AG09319 (cell line): ENCODE data around the gene ATAD3C.
"Not testable (repeated sequence)": the region's sequence is repeated elsewhere in the genome, so short reads cannot be mapped to it uniquely, and the experiment has no call there.

Experiments used
- DNase-seq: peaks from one replicate; pipeline ENCODE4 v3.0.0-alpha.2; 2010; ENCODE audit warnings: low read depth; ENCODE audit errors: extremely low read depth
- CTCF ChIP-seq: IDR thresholded peaks from 2 replicates; pipeline ENCODE4 v1.5.1; 2011; ENCODE audit warnings: low read depth, mild to moderate bottlenecking, inconsistent platforms, low read length, moderate library complexity

Gene ATAD3C

GRCh38 chr1:1479547-1480487 lies 30.3 kb downstream of the ATAD3C start:
- no peak for TF ChIP-seq CTCF
- DNase-seq: no peak

- DNase-seq: not testable (repeated sequence)
Observed at GRCh38 chr1:1480488-1480867, 31.0 kb downstream of the ATAD3C start.

- not testable (repeated sequence) for DNase-seq
Observed at GRCh38 chr1:1481811-1482210, 32.3 kb downstream of the ATAD3C start.

GRCh38 chr1:1482856-1483255 lies 33.4 kb downstream of the ATAD3C start:
- no peak for DNase-seq
- TF ChIP-seq CTCF: no peak

- TF ChIP-seq CTCF: no peak
- no peak for DNase-seq
Observed at GRCh38 chr1:1483714-1484113, 34.2 kb downstream of the ATAD3C start.

GRCh38 chr1:1484976-1485750 lies 35.7 kb downstream of the ATAD3C start:
- DNase-seq: not testable (repeated sequence)

- DNase-seq: not testable (repeated sequence)
Observed at GRCh38 chr1:1485755-1486317, 36.3 kb downstream of the ATAD3C start.

- TF ChIP-seq CTCF: no peak
- DNase-seq: no peak
Observed at GRCh38 chr1:1487701-1488100, 38.2 kb downstream of the ATAD3C start.

- TF ChIP-seq CTCF: no peak
- no peak for DNase-seq
Observed at GRCh38 chr1:1489231-1489630, 39.7 kb downstream of the ATAD3C start.
